SU-DHL-6 (cell line): ENCODE measurements around the gene FBXO15.

Source experiments
- H2AFZ ChIP-seq: fragments of 200-600 bp; sonication (generic); 2 replicates; pipeline ENCODE4 v1.6.1; 2014; ENCODE audit warnings: low read depth, mild to moderate bottlenecking, moderate library complexity, mixed read lengths, antibody characterized with exemption, low read length; ENCODE audit not compliant: severe bottlenecking
- H3F3A ChIP-seq: fragments of 200-600 bp; shearing (Covaris generic); 2 replicates; pipeline ENCODE4 v1.6.0; 2016; ENCODE audit warnings: antibody characterized with exemption, mild to moderate bottlenecking; ENCODE audit not compliant: insufficient read depth
- H3K27ac ChIP-seq: fragments of 200-600 bp; sonication (generic); 2 replicates; pipeline ENCODE4 v1.5.1; 2016; ENCODE audit warnings: low read depth, mild to moderate bottlenecking, low read length, moderate library complexity, mixed read lengths
- H3K27me3 ChIP-seq: fragments of 200-600 bp; sonication (generic), shearing (Covaris generic); 2 replicates; pipeline ENCODE4 v1.6.0; 2014; ENCODE audit warnings: mild to moderate bottlenecking, low read length
- H3K36me3 ChIP-seq: fragments of 200-600 bp; sonication (generic); 2 replicates; pipeline ENCODE4 v1.6.1; 2014; ENCODE audit warnings: mild to moderate bottlenecking, low read length, mixed read lengths
- H3K4me2 ChIP-seq: fragments of 300-600, 200-600 bp; shearing (Covaris generic), sonication (generic); 2 replicates; pipeline ENCODE4 v1.6.0; 2014; ENCODE audit warnings: low read length, low read depth, mild to moderate bottlenecking; ENCODE audit not compliant: poor library complexity, severe bottlenecking
- H3K4me3 ChIP-seq: fragments of 200-600 bp; sonication (generic); 2 replicates; pipeline ENCODE4 v1.5.1; 2014; ENCODE audit warnings: antibody characterized with exemption, low read length, mild to moderate bottlenecking, mixed read lengths; ENCODE audit not compliant: insufficient read depth, poor library complexity, severe bottlenecking
- H3K79me2 ChIP-seq: fragments of 200-600 bp; sonication (generic); 2 replicates; pipeline ENCODE4 v1.6.1; 2014; ENCODE audit warnings: mild to moderate bottlenecking, low read length, moderate library complexity; ENCODE audit not compliant: insufficient read depth
- H3K9ac ChIP-seq: fragments of 200-600 bp; sonication (generic); 2 replicates; pipeline ENCODE4 v1.7.0; 2014; ENCODE audit warnings: mild to moderate bottlenecking, low read length
- H3K9me2 ChIP-seq: fragments of 200-600 bp; sonication (generic); replicated peaks from 2 replicates; pipeline ENCODE4 v1.6.1; 2014; ENCODE audit warnings: low read length; ENCODE audit not compliant: insufficient read depth
- H3K9me3 ChIP-seq: fragments of 200-600 bp; sonication (generic); 2 replicates; pipeline ENCODE4 v1.6.1; 2014; ENCODE audit warnings: low read length, mixed read lengths; ENCODE audit not compliant: insufficient read depth
- H4K20me1 ChIP-seq: fragments of 200-600 bp; sonication (generic); 2 replicates; pipeline ENCODE4 v1.6.1; 2014; ENCODE audit warnings: low read depth, mild to moderate bottlenecking, antibody characterized with exemption, low read length, moderate library complexity, mixed read lengths
- CTCF ChIP-seq: fragments of 200-600 bp; sonication (generic); IDR thresholded peaks from one replicate; pipeline ENCODE4 v1.5.1; 2017; ENCODE audit warnings: antibody characterized with exemption, mild to moderate bottlenecking, low read length, moderate library complexity; ENCODE audit not compliant: insufficient read depth, poor library complexity, severe bottlenecking
- EZH2phosphoT487 ChIP-seq: fragments of 200-600 bp; sonication (generic), shearing (Covaris generic); conservative IDR thresholded peaks from 2 replicates; pipeline ENCODE4 v1.6.1; 2018; ENCODE audit warnings: mild to moderate bottlenecking, antibody characterized with exemption, low read length, moderate library complexity, mixed read lengths

Gene FBXO15

GRCh38 chr18:74153793-74154192 is 6.2 kb upstream of the FBXO15 start:
- Histone ChIP-seq H3K79me2 (peaks cover 61% of the 10 kb centered on the region), H3K36me3 (peaks cover 13% of the 10 kb centered on the region; the same call in 1 of the 2 replicates)

GRCh38 chr18:74153377-74153776 is 5.7 kb upstream of the FBXO15 start:
- Histone ChIP-seq H3K4me2 (no peak overlapping the region), H3K36me3 (peaks cover 13% of the 10 kb centered on the region; the same call in 1 of the 2 replicates), H3K79me2 (peaks cover 65% of the 10 kb centered on the region), H3K27me3 (no peaks in the 10 kb centered on the region), H3K4me3 (no peak overlapping the region), H3K27ac (no peak overlapping the region), H3K9me2 (no peaks in the 10 kb centered on the region), H3F3A (no peaks in the 10 kb centered on the region), H4K20me1 (0 out of 2 replicates have a peak, but pooled peaks cover 7% of the 10 kb centered on the region), H3K9me3 (no peaks in the 10 kb centered on the region), H2AFZ (no peak overlapping the region), H3K9ac (no peak overlapping the region)
- TF ChIP-seq EZH2phosphoT487 (no peak), CTCF (no peak)

More at GRCh38 chr18:74153793-74154192, 6.2 kb upstream of the FBXO15 start:
- Histone ChIP-seq H3K9ac (no peak overlapping the region), H3K27ac (no peak overlapping the region), H3K9me3 (no peaks in the 10 kb centered on the region), H3K9me2 (no peaks in the 10 kb centered on the region), H3K4me2 (no peak overlapping the region), H3K27me3 (no peaks in the 10 kb centered on the region), H2AFZ (no peak overlapping the region), H3K4me3 (no peak overlapping the region), H3F3A (no peaks in the 10 kb centered on the region), H4K20me1 (0 out of 2 replicates have a peak, but pooled peaks cover 7% of the 10 kb centered on the region)
- TF ChIP-seq CTCF (no peak), EZH2phosphoT487 (no peak)

GRCh38 chr18:74152857-74153256 is 5.2 kb upstream of the FBXO15 start:
- Histone ChIP-seq H4K20me1 (0 out of 2 replicates have a peak, but pooled peaks cover 7% of the 10 kb centered on the region), H3K79me2 (peaks cover 65% of the 10 kb centered on the region), H3K4me3 (no peak overlapping the region), H2AFZ (no peak overlapping the region), H3K9me2 (no peaks in the 10 kb centered on the region), H3K9ac (no peak overlapping the region), H3K27ac (no peak overlapping the region), H3K4me2 (no peak overlapping the region), H3F3A (peaks cover 3% of the 10 kb centered on the region), H3K27me3 (no peaks in the 10 kb centered on the region), H3K9me3 (no peaks in the 10 kb centered on the region), H3K36me3 (peaks cover 13% of the 10 kb centered on the region; the same call in 1 of the 2 replicates)
- TF ChIP-seq CTCF: peak; percentile 9
- no peak for TF ChIP-seq EZH2phosphoT487

- peaks cover 4% of the 10 kb centered on the region for H3F3A ChIP-seq
- TF ChIP-seq EZH2phosphoT487: no peak
- TF ChIP-seq CTCF: no peak
- H3K27ac ChIP-seq: no peak overlapping the region
- H2AFZ ChIP-seq: no peak overlapping the region
- H3K9ac ChIP-seq: no peak overlapping the region
- H3K79me2 ChIP-seq: peaks cover 65% of the 10 kb centered on the region
- no peak overlapping the region for H3K4me3 ChIP-seq
- H4K20me1 ChIP-seq: 0 out of 2 replicates have a peak, but pooled peaks cover 7% of the 10 kb centered on the region
- H3K36me3 ChIP-seq: peaks cover 13% of the 10 kb centered on the region; the same call in 1 of the 2 replicates
- no peaks in the 10 kb centered on the region for H3K9me2 ChIP-seq
- H3K9me3 ChIP-seq: no peaks in the 10 kb centered on the region
- H3K27me3 ChIP-seq: no peaks in the 10 kb centered on the region
- H3K4me2 ChIP-seq: no peak overlapping the region
Measured at GRCh38 chr18:74152270-74152669, 4.6 kb upstream of the FBXO15 start.
